GM19452 (cell line): ENCODE data around the gene ESYT3.
A peak's percentile ranks its signal among the peaks of the same experiment; 100 is the strongest.
"Not testable (repeated sequence)": the region's sequence is repeated elsewhere in the genome, so short reads cannot be mapped to it uniquely, and the experiment has no call there.

Experiments used
- ATAC-seq: cut with Tn5 transposase; IDR thresholded peaks from one replicate; pipeline ENCODE4 v1.9.1; 2021; ENCODE audit not compliant: unreplicated experiment

The ESYT3 gene

DNA sequence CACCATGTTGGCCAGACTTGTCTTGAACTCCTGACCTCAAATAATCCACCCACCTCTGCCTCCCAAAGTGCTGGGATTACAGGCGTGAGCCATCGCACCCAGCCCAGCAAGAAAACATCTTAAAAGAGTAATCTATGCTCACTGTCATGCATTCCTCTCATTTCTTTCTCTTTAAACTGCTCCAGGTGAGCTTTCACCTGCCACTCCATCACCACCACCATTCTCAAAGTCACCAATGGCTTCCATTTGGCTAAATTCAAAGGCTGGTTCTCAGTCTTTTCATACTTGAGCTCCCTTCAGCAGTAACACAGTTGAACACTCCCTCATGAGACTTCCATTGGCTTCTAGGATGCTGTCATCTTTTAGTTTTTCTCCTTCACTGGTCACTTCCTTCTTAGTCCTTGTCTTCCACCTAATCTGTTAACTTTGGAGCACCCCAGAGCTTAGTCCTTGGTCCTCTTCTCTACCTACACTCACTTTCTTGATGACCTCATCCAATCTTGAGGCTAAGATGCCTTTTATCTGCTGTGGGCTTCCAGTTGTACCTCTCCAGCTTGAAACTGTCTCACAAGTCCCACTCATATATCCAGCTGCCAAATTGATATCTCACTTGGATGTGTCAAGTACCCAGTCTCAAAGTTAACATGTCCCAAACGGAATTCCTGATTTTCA is 27.0 kb upstream of the ESYT3 start:
- no peak for ATAC-seq

DNA sequence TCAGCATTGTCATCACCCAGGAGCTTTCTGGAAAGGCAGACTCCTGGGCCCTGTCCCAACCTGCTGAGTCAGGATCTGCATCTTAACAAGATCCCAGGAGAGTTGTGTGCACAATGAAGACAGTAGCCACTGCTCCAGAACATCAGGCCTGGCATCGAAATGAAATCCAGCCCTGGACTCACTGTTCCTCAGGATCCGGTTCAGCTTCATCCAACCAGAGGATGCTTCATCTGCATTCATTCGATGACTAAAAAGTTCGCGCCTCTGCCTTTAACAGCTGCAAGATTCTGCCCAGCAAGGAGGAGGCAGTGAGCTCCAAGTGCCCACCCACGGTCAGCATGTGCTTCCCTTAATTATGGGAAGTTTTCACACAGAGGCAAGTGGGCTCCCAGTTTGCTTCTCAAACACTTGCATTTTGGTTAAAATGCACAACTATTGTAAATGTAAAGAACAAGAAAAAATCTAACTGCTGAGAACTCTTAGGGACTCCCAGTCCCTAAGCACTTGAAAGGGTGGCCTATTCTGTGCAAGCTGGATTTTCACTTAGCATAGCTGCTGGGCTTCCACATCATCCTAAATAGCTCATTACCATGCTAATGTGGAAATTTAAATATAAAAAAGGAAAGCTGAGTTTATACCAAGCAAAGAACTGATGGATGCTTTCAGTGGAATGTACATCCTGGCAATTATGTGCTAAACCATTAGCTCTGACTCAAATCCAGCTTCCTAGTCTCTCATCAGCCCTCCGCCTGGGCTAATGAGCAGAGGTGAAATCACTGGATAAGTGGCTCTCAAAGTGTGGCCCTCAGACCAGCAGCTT is 25.5 kb upstream of the ESYT3 start:
- no peak for ATAC-seq

DNA sequence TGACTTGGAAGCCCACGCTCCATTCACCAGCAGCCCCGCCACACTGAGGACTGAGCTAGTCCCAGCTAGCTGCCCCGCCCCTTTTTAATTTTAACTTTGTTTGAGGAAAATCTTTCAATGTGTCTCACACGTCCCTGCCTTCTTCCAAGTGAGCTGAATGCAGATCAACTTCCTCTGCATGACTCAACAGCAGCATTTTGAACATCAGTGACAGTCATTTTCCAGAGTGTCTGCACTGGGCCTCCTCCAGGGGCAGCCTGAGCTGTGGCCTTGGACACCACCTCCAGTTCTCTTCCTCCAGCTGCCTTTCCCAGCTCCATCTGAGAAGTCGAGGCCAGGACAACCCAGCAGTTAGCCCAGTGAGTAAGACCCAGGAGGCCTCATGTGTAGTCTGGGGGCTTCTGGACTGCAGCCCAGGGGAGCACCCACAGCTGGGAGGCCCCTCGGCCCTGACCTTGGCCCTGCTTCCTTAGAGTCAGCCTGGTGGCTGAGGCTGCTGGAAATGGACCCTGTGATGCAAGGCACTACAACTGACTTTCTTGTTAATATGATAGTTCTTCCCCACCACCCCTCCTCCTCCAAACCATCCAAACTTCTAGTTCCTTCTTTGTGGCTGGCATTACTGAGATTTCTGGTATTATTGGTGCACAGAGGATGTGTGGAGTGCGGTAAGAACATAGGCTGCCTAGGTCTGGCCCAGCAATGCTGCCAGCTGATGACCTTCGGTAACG is 21.4 kb upstream of the ESYT3 start:
- no peak for ATAC-seq

DNA sequence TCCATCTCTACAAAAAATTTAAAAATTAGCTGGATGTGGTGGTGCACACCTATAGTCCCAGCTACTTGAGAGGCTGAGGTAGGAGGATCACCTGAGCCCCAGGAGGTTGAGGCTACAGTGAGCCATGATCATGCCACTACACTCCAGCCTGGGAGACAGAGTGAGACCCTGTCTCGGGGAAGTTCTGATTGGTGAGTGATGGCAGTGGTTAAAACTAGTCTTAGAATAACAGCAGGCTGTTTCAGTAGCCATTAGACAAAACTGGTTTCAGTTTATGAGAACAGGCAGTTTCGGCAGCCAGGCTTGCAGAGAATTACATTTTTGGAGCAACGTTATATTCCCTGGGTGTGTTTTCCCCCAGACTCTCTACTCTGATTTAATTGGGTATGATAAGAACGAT is 18.2 kb upstream of the ESYT3 start:
- ATAC-seq: not testable (repeated sequence)

DNA sequence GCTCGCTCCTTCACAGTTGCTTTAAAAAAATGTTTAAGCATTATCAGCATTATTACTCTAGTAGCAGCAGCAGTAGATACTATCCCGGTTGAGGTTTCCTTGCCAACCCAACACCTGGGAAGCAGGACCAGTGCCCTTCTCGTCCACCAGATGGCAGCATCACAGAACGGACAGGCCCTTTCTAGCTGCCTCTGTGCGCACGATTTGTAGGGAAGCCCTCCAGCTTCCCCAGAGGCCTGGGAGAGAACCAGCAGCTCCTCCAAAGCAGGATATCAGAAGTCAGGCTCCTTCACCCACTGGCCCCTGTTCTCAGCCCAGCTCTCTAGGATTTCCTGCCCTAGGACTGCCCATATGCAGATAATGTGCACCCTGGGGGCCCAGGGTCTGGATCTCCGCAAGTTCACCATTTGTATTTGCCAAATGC is 16.8 kb upstream of the ESYT3 start:
- peak; percentile 75 for ATAC-seq

DNA sequence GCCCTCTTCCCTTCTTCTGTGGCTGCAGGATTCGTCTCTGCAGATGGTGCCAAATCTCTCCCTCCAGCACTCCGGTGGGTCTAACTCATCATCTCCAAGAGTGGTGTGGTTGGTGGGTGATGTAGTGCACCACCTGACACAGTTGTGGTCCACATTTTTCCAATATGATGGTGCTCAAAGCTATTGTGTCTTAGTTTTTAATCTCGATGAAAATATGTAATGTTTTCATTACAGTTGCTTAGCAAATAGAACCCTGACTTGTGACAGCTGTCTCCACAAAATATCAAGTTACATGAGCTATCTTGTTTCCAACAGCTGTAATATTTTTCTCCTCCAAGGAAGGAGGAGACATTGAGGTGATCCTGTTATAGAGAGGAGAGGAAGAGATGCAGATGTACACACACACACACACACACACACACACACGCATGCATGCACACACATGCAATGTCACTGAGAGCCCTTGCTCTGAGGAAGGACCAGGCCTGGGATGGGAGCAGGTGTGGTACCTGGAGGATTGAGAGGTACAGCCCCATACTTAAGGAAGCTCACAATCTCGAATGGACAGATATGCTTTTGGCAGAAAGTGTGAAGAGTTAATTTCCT is 15.7 kb upstream of the ESYT3 start:
- ATAC-seq: no peak

DNA sequence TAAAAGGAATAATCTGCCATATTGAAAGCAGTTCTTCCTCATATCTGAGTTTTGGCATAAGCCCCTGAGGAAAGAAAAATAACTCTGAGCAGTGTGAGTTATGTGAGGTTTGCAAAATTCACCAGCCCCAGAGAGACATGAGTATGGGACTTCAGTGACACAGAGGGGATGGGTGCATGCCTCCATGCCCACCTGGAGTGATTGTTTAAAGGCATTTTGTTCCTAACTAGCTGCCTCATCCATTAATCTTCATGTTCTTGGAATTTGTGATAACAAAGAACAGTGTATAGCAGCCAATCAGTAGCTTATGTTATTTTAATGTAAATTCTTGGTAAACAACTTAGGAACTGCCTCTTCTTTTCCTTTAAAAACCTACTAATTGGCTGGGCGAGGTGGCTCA is 11.1 kb upstream of the ESYT3 start:
- no peak for ATAC-seq

DNA sequence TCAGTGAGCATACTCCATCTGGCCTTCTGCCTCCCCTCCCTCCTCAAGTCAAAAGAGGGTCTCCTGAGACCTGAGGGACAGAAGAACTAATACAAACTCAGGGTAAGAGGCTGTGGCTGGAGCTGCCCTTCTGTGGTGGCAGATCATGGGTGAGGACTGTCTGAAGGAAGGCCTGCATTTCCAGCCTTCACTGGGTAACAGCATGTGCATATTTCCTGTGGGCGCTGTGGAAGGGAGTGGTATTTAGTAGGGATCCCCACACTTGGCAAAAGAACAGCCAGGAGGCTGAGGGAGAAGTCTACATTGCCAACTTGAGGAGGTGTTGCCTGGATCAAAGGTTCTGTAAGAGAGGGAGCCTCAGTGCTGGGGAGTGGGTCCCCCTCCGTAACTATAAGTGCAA is 10.1 kb upstream of the ESYT3 start:
- ATAC-seq: no peak

DNA sequence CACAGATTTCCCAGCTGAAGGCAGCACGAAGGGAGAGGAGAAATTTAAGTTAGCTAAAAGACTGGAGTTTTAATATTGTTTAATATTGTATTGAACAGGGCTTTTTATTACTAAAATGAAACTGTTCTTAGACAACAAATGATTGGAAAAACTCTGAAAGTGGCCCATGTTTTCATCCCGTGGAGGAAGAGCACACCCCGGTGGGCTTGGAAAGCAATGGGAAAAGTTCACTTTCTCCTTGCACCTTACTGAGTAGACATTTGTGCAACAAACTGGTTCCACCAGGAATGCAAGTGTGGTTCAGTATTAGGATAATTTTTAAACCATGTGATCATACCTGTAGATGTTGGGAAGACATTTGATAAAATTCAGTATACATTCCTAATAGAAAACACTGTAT is 8.2 kb upstream of the ESYT3 start:
- ATAC-seq: no peak

DNA sequence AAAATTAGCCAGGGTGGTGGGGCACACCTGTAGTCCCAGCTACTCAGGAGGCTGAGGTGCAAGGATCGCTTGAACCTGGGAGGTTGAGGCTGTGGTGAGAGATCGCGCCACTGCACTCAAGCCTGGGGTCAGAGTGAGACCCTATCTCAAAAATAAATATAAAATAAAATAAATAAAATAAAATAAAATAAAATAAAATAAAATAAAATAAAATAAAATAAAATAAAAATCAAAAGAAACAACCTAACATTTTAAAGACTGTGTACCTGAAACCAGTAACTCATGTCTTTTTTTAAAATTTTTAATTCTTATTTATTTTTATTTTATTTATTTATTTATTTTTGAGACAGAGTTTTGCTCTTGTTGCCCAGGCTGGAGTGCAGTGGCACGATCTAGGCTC is 7.7 kb upstream of the ESYT3 start:
- ATAC-seq: not testable (repeated sequence)

DNA sequence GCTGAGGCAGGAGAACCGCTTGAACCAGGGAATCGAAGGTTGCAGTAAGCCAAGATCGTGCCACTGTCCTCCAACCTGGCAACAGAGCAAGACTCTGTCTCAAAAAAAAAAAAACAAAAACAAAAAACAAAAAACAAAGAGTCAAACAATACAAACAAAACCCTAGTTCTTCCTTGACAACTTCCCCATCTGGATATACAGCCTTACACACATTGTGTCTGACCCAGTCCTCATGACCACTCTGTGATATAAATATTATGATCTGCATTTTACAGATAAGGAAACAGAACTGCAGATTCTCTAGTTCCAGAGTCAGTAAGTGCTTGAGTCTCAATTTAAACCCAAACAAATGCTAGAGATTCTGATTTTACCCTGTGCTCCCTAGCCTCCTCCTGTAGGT is 4.8 kb upstream of the ESYT3 start:
- no peak for ATAC-seq

DNA sequence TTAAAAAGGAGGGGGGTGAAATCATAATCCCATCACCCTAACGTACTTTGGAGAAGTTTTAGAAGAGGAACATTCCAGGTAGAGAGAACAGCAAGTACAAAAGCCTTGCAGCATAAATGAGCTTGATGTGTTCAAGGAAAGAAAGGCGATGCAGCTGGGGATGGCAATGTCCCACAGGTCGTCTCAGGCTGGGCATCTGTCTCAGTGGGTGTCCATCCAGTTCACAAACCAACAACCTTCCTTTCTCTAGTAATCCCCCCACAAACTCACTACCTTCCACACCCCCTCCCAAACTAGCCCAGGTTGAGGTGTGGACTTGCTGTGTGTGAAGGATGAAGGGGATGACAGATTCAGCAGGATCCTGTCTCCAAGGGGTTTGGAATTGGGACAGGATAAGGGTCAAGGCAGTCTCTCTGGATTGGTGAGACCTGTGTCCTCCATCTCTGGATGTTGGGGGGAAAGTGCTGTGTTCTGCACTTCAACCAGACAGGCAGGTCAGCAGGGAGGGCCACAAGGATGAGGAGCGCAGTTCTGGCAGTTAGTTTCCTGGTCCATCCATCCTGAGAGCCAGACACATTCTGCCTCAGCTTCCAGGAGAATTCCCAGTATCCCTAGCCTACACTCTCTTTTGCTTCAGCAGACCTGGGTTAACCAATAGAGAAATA is 1.7 kb upstream of the ESYT3 start:
- no peak for ATAC-seq

DNA sequence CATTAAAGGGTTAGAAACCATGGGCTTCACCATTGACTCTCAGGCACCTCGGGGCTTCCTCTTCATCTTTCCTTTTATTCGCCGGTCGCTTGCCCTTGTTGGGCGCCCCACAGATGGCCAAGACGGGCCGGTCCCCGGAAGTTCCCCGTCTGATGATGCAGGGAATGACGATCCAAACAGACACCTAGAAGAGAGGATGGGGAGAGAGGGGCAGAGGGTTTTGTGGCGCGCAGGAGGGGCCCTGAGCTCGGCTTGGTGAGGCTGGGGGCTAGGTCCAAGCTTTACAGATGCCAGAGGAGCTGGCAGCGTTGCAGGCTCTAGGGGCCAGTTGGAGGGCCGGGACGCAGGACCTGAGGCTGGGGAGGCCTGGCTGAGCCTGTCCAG is 532 bp upstream of the ESYT3 start:
- ATAC-seq: no peak

DNA sequence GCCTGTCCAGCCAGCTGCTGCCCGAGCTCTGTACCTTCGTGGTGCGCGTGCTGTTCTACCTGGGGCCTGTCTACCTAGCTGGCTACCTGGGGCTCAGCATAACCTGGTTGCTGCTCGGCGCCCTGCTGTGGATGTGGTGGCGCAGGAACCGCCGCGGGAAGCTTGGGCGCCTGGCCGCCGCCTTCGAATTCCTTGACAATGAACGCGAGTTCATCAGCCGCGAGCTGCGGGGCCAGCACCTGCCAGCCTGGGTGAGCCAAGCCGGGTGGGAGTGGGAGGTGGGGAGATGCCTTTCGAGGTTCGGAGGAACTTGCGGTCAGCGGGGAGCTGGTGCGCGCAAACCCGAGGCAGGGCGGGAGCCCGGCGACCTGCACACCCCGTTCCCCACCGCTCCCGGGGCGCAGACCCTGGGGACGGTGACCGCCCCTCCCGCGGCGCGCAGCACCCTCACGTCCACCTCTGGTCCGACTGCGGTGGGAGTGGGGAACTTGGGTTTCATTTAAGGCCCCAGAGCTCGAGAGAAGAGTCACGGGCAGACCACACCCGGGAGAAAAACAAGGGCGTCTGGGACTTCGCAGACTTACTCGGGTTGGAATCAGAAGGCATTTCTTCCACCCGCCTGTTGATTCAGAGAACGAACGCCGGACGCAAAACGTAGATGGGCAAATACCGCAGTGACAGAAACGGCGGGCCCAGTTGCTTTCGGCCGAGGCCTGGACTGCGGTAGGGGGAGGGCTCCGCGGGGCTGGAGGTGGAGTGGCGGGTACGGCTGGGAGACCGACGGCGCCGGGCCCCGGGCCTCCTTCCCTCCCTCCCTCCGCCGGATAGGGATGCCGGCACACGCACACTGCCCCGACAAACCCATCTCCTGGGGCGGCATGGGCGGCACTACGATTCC is 708 bp downstream of the ESYT3 start:
- ATAC-seq: no peak

DNA sequence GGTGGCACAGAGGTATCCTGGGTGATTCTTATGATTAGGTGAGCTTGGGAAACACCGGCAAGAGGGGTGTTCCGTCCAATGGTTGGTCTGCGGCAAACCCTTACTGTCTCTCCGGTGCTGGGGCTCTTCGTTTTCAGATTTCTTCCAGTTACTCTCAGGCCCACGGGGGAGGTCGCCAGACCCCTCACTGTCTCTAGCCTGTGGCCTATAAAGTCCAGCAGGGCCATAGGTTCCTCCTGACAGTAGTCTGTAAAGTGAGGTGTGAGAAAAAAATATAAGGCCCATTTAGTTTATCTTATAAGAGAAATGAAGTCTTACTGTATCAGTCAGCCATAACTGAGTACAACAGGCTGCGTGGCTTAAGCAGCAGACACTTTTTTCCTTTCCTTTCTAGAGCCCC is 1.4 kb downstream of the ESYT3 start:
- ATAC-seq: no peak

DNA sequence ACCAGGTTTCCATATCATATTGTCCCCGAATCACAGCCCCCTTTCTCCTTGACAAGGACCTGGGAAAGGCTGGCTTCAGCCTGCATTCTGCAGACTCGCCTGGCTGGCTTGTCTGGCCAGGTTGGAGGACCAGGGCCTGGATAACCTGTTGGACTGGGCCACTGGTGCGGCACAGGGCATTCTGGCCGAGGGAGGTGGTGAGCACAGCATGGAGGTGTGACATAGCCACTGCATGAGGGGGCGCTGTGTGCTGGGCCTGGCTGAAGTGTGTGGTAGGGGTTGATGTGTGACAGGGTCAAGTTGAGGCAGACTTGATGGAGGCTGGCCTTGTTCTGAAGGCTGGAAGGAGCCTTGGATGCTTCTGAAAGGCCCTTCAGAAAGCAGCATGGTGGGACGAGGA is 2.9 kb downstream of the ESYT3 start:
- ATAC-seq: no peak

DNA sequence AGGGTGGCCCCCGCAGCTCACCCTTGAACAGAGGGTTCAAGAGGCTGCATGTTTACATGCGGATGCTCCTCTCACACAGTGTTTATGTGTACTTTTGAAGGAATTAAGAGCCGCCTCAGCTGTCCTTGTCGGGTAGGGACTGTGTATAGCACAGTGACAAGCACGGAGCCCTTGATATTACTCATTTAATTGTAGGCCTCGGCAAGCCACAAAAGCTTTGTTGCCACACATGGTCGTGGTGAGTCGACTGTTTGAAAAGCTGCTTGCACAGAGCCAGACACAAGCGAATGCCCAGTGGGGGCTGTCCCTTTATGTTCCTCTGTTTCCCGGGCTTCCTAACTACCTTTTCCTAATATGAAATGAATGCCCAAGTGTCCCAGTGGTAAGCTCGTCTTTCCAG is 4.5 kb downstream of the ESYT3 start:
- no peak for ATAC-seq

DNA sequence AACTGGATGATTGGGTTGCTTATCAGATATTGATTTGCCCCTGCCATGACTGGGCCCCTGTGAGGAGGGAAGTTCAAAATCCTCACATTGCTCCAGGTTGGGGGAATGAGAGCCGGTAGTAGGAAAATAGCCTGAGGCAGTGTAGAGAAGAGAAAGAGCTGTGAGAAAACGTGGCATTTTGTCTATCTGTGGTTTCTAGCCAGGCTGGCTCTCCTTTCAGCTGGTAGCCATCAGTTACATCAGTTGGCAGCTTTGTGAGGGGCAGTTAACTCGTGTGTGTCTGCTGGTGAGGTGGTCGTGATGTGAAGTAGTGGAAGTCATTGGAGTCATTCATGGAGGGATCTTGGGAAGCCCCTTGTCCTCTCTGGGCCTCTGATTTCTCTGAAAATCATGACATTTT is 5.2 kb downstream of the ESYT3 start:
- no peak for ATAC-seq

DNA sequence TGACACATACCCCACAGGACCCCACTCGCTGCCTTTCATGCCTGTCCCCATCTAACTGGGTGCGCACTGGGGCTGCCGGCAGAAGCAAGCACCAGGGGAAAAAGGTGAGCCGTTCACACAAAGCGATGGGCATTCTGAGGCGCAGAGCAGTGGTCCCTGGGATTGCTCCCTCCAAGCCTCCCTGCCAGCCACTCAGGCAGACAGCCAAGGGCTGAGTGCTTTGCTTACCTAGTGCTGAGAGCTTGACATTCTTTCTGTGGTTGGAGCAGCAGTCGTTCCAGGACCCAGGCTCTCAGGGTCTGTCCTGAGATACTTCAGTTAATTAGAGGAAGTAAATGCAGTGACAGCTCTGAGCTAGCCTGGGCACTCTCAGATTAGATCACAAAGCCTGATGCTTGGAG is 5.7 kb downstream of the ESYT3 start:
- ATAC-seq: no peak

DNA sequence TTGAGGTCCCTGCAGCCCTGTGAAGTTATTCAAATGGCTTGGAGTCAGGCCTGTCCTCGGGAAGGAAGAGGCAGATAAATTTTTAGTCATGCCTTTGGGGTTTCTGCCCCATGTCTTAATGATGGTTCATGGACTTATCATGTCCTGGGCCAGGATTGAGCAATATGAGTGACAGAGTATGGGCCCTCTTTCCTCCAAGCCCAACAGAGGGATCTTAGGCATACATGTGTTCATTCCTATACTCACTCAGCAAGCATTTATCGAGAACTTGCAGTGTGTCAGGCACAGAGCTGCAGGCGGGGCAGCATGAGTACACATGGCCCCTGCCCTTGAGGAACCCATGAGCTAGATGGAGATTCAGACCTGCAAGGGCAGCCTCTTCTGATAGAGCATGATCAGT is 6.2 kb downstream of the ESYT3 start:
- ATAC-seq: no peak
